ENCODE data around the gene INPP5F. TPM values are rescaled to one million over a fixed set of nuclear protein-coding genes. Genes with fewer than 3 reads are reported as not detected.

Gene INPP5F
- total and polyA plus RNA-seq, 2 experiments from 2014 or later, result 41.4 to 86.0 TPM

DNA sequence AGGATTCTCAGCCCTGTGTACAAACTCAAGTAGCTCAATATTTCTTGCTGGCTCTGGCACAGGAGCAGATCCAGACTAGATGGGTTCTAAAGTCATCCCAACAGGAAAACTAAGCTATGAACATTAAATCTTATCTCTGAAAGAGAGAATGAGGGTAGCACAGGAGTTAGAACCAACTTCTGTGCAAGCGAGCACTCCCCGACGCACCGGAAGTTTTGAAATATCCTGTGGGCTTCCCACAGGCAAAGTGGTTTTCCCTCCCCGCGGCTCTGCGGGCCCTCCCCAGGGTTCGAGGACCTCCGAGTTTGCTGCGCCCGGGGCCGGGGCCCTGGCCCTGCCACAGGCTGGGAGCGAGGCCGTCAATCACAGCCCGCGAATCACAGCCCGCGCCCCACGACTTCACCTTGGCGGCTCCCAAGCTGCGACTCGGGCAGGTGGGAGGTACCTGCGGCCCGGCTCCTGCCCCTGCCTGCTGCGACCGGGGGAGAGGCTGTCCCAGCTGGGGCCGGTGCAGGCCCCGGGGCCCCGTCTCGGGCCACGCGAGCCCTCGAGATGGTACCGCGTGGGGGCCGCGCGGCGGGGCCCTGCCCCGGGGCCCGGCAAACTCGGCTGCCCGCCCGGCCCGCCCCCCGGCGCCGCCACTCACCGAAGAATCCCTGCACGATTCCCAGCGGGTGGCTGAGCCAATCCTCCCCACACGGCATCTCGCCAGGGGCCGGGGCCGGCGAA, 146.2 kb downstream of the INPP5F start:
- H3K4me3 ChIP-seq, result peak overlapping the region; percentile 88
- peaks cover 34% of the 10 kb centered on the region for H3K4me1 Mint-ChIP-seq
- no peak for TF ChIP-seq REST (IDR thresholded peaks at IDR 0.05; ENCODE audit: unreplicated experiment)
- TF ChIP-seq STAT1 (IDR thresholded peaks at IDR 0.05; ENCODE audit: unreplicated experiment), result no peak
- TF ChIP-seq EZH2 (IDR thresholded peaks at IDR 0.05; ENCODE audit: low read depth, unreplicated experiment), result no peak
- no peak for TF ChIP-seq NANOG (IDR thresholded peaks at IDR 0.05; ENCODE audit: borderline replicate concordance)
- TF ChIP-seq CREB1 (CRISPR knock-in tag; IDR thresholded peaks at IDR 0.05; ENCODE audit: low read depth), result no peak
- no peak for TF ChIP-seq JUNB (IDR thresholded peaks at IDR 0.05; ENCODE audit: unreplicated experiment)
- peak; percentile 75 for ATAC-seq
- H3K27ac Mint-ChIP-seq, result peak overlapping the region; percentile 86; the same call in 1 of the 2 replicates
- peaks cover 51% of the 10 kb centered on the region for H3K79me2 ChIP-seq (replicated peaks; ENCODE audit: insufficient read depth)
- peaks cover 36% of the 10 kb centered on the region for H4K20me1 ChIP-seq (replicated peaks; ENCODE audit: insufficient read depth)
- DNase-seq (ENCODE audit: low spot score), result peak; percentile 81
- no peaks in the 10 kb centered on the region for H3K36me3 ChIP-seq (ENCODE audit: insufficient read depth)
- H3K27ac ChIP-seq (ENCODE audit: low read depth), result peak overlapping the region; percentile 52; the same call in 1 of the 2 replicates
- no peaks in the 10 kb centered on the region for H3K27me3 ChIP-seq (ENCODE audit: insufficient read depth)
- H2AFZ ChIP-seq, result peak overlapping the region; percentile 56; the same call in 1 of the 2 replicates
- H3K4me3 Mint-ChIP-seq, result peak overlapping the region; percentile 95
- H3K36me3 Mint-ChIP-seq (ENCODE audit: low read depth), result no peaks in the 10 kb centered on the region; the same call in 2 of the 3 replicates
- peaks cover 2% of the 10 kb centered on the region for H3K27me3 Mint-ChIP-seq (ENCODE audit: insufficient read depth, low read depth, poor library complexity)
- peak overlapping the region; percentile 97 for H3K4me2 ChIP-seq
- peaks cover 20% of the 10 kb centered on the region for H3K4me1 ChIP-seq (ENCODE audit: insufficient read depth)
- no peaks in the 10 kb centered on the region for H3K9me2 ChIP-seq (ENCODE audit: insufficient read depth)
- H3F3A ChIP-seq (replicated peaks; ENCODE audit: low read depth), result no peaks in the 10 kb centered on the region; the same call in 1 of the 2 replicates
- no peaks in the 10 kb centered on the region for H3K9me3 Mint-ChIP-seq

- Histone ChIP-seq H3F3A (replicated peaks; ENCODE audit: low read depth) (no peaks in the 10 kb centered on the region; the same call in 1 of the 2 replicates), H3K36me3 (ENCODE audit: insufficient read depth) (no peaks in the 10 kb centered on the region), H3K9me2 (ENCODE audit: insufficient read depth) (no peaks in the 10 kb centered on the region), H2AFZ (peak within 1 kb of the TSS; percentile 100), H3K27me3 (ENCODE audit: insufficient read depth) (no peaks in the 10 kb centered on the region), H3K4me2 (peak within 1 kb of the TSS; percentile 97), H3K79me2 (replicated peaks; ENCODE audit: insufficient read depth) (peaks cover 46% of the 10 kb centered on the region), H3K4me3 (peak within 1 kb of the TSS; percentile 88), H3K27ac (ENCODE audit: low read depth) (peak within 1 kb of the TSS; percentile 82; the same call in 1 of the 2 replicates), H3K4me1 (ENCODE audit: insufficient read depth) (peaks cover 20% of the 10 kb centered on the region), H4K20me1 (replicated peaks; ENCODE audit: insufficient read depth) (peaks cover 36% of the 10 kb centered on the region)
- DNase-seq (ENCODE audit: low spot score) (no peak), ATAC-seq (peak; percentile 5; the same call in 2 of the 3 replicates)
- no peaks in the 10 kb centered on the region for H3K9me3 Mint-ChIP-seq
- H3K27me3 Mint-ChIP-seq (ENCODE audit: insufficient read depth, low read depth, poor library complexity), result peaks cover 2% of the 10 kb centered on the region
- H3K36me3 Mint-ChIP-seq (ENCODE audit: low read depth), result no peaks in the 10 kb centered on the region
- H3K4me3 Mint-ChIP-seq, result peak within 1 kb of the TSS; percentile 95
- H3K4me1 Mint-ChIP-seq, result peaks cover 31% of the 10 kb centered on the region
- peak within 1 kb of the TSS; percentile 86 for H3K27ac Mint-ChIP-seq
- TF ChIP-seq REST (IDR thresholded peaks at IDR 0.05; ENCODE audit: unreplicated experiment) (no peak), ZNF114 (CRISPR knock-in tag; IDR thresholded peaks at IDR 0.05) (no peak), POLR2AphosphoS5 (IDR thresholded peaks at IDR 0.05; ENCODE audit: low read depth) (no peak), CTCF (conservative IDR thresholded peaks at IDR 0.05; ENCODE audit: low read depth in 2 of 2) (no peak), JUNB (IDR thresholded peaks at IDR 0.05; ENCODE audit: unreplicated experiment) (no peak), CREB1 (CRISPR knock-in tag; IDR thresholded peaks at IDR 0.05; ENCODE audit: low read depth) (no peak)
- TF ChIP-seq, protein P1, sequence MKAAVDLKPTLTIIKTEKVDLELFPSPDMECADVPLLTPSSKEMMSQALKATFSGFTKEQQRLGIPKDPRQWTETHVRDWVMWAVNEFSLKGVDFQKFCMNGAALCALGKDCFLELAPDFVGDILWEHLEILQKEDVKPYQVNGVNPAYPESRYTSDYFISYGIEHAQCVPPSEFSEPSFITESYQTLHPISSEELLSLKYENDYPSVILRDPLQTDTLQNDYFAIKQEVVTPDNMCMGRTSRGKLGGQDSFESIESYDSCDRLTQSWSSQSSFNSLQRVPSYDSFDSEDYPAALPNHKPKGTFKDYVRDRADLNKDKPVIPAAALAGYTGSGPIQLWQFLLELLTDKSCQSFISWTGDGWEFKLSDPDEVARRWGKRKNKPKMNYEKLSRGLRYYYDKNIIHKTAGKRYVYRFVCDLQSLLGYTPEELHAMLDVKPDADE (IDR thresholded peaks at IDR 0.05), result no peak
Measured at GRCh38 chr10:119872610-119872859, 146.7 kb downstream of the INPP5F start, which contains the start of gene MCMBP. Gene MCMBP, minus strand, starts transcription at chr10:119872843. Its CDS starts 259 bp downstream, at chr10:119872584.
